Nephron progenitor cell (in vitro differentiated cells): ENCODE measurements around the gene ALS2CL.

ENCODE experiments used
- DNase-seq: peaks from one replicate; pipeline ENCODE4 v3.0.0; 2021
- H3K27ac Mint-ChIP-seq: 2 replicates; pipeline ENCODE4 v1.8.0; 2021; ENCODE audit warnings: mild to moderate bottlenecking, moderate library complexity, mixed read lengths
- H3K27me3 Mint-ChIP-seq: 2 replicates; pipeline ENCODE4 v1.8.0; 2021; ENCODE audit warnings: mild to moderate bottlenecking, low read depth, mixed read lengths; ENCODE audit not compliant: poor library complexity
- H3K36me3 Mint-ChIP-seq: 2 replicates; pipeline ENCODE4 v1.8.0; 2021; ENCODE audit warnings: low read depth, mixed read lengths
- H3K4me1 Mint-ChIP-seq: 2 replicates; pipeline ENCODE4 v1.8.0; 2021; ENCODE audit warnings: mixed read lengths
- H3K4me3 Mint-ChIP-seq: 2 replicates; pipeline ENCODE4 v1.8.0; 2021; ENCODE audit warnings: mild to moderate bottlenecking, moderate library complexity, mixed read lengths
- H3K9me3 Mint-ChIP-seq: 2 replicates; pipeline ENCODE4 v1.8.0; 2021; ENCODE audit warnings: mild to moderate bottlenecking, moderate library complexity, mixed read lengths
- CTCF ChIP-seq: fragments of 200-600 bp; sonication (generic); IDR thresholded peaks from 2 replicates; pipeline ENCODE4 v1.5.0; 2021; ENCODE audit warnings: antibody characterized with exemption

ALS2CL gene

GRCh38 chr3:46663591-46664135 is 29.8 kb downstream of the ALS2CL start:
- Mint-ChIP-seq H3K27me3 (peaks cover 20% of the 10 kb centered on the region), H3K4me3 (peak overlapping the region; percentile 65), H3K36me3 (no peaks in the 10 kb centered on the region), H3K4me1 (peaks cover 90% of the 10 kb centered on the region), H3K9me3 (no peaks in the 10 kb centered on the region), H3K27ac (peak overlapping the region; percentile 88)
- no peak for TF ChIP-seq CTCF
- peak; percentile 33 for DNase-seq

GRCh38 chr3:46662771-46663551 is 30.5 kb downstream of the ALS2CL start:
- no peaks in the 10 kb centered on the region for H3K36me3 Mint-ChIP-seq
- peak; percentile 61 for DNase-seq
- H3K4me1 Mint-ChIP-seq: peaks cover 89% of the 10 kb centered on the region
- H3K27ac Mint-ChIP-seq: peak overlapping the region; percentile 94
- peaks cover 20% of the 10 kb centered on the region for H3K27me3 Mint-ChIP-seq
- peak overlapping the region; percentile 65 for H3K4me3 Mint-ChIP-seq
- TF ChIP-seq CTCF: no peak
- no peaks in the 10 kb centered on the region for H3K9me3 Mint-ChIP-seq

GRCh38 chr3:46661776-46662766 is 31.4 kb downstream of the ALS2CL start:
- H3K27ac Mint-ChIP-seq: peak overlapping the region; percentile 94
- no peaks in the 10 kb centered on the region for H3K9me3 Mint-ChIP-seq
- peaks cover 20% of the 10 kb centered on the region for H3K27me3 Mint-ChIP-seq
- peak overlapping the region; percentile 65 for H3K4me3 Mint-ChIP-seq
- no peak for TF ChIP-seq CTCF
- no peaks in the 10 kb centered on the region for H3K36me3 Mint-ChIP-seq
- DNase-seq: no peak
- H3K4me1 Mint-ChIP-seq: peaks cover 89% of the 10 kb centered on the region

GRCh38 chr3:46660543-46661523 is 32.6 kb downstream of the ALS2CL start:
- H3K9me3 Mint-ChIP-seq: no peaks in the 10 kb centered on the region
- TF ChIP-seq CTCF: no peak
- peak overlapping the region; percentile 94 for H3K27ac Mint-ChIP-seq
- peaks cover 83% of the 10 kb centered on the region for H3K4me1 Mint-ChIP-seq
- peaks cover 16% of the 10 kb centered on the region for H3K27me3 Mint-ChIP-seq
- peak overlapping the region; percentile 64 for H3K4me3 Mint-ChIP-seq
- peak; percentile 32 for DNase-seq
- H3K36me3 Mint-ChIP-seq: no peaks in the 10 kb centered on the region

- DNase-seq: no peak
- no peaks in the 10 kb centered on the region for H3K36me3 Mint-ChIP-seq
- no peak overlapping the region for H3K27ac Mint-ChIP-seq
- H3K4me1 Mint-ChIP-seq: peaks cover 79% of the 10 kb centered on the region
- H3K4me3 Mint-ChIP-seq: peak overlapping the region; percentile 63
- no peak for TF ChIP-seq CTCF
- H3K9me3 Mint-ChIP-seq: no peaks in the 10 kb centered on the region
- H3K27me3 Mint-ChIP-seq: peaks cover 16% of the 10 kb centered on the region
Observed at GRCh38 chr3:46660003-46660402, 33.5 kb downstream of the ALS2CL start.
